Stomach (tissue), 4 donors: ENCODE measurements around the gene CLEC4G.

Experiments
- POLR2A ChIP-seq, 4 donors: fragments of 450-650 bp; IDR thresholded peaks; one replicate each; pipeline ENCODE4 v1.6.1; 2016; ENCODE audit warnings: antibody characterized with exemption in 4 of 4, control low read depth in 2 of 4, mild to moderate bottlenecking in 1 of 4, moderate library complexity in 1 of 4
- POLR2AphosphoS5 ChIP-seq, 3 donors: sonication (generic); formaldehyde crosslinking; IDR thresholded peaks; one replicate each; pipeline ENCODE4 v1.6.1; 2016; ENCODE audit warnings: antibody characterized with exemption in 3 of 3
- TF ChIP-seq, protein P1 (sequence below), 7 experiments: fragments of 450-650 bp in 4 of 7; fragments of 200-600 bp in 3 of 7; sonication (generic) in 3 of 7; IDR thresholded peaks; one replicate each; pipeline ENCODE4 v1.5.1; 2016 to 2019; ENCODE audit warnings: antibody characterized with exemption in 7 of 7, control low read depth in 2 of 7, mild to moderate bottlenecking in 1 of 7

DNA sequence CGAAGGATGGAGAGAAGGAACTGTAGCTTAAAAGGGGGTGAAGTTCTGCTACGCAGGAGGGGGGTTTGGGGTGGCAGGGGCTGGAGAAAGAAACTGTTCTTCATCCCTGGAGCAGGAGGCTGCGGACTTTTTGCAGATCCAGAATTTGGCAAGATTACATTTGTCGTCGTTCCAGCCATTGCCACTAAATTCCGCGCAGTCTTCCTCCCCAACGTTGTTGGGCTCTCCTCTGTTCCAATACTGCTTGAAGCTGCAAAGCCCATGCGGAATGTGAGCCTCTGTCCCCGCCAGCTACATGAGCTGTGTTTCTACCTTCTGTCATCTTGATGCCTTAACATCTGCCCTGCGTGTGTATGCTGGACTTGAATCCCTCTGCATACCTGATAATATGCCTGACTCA, 11.1 kb upstream of the CLEC4G start:
- TF ChIP-seq POLR2AphosphoS5 (IDR thresholded peaks at IDR 0.05) (no peak), POLR2A (IDR thresholded peaks at IDR 0.05) (no peak)
- TF ChIP-seq, protein P1, sequence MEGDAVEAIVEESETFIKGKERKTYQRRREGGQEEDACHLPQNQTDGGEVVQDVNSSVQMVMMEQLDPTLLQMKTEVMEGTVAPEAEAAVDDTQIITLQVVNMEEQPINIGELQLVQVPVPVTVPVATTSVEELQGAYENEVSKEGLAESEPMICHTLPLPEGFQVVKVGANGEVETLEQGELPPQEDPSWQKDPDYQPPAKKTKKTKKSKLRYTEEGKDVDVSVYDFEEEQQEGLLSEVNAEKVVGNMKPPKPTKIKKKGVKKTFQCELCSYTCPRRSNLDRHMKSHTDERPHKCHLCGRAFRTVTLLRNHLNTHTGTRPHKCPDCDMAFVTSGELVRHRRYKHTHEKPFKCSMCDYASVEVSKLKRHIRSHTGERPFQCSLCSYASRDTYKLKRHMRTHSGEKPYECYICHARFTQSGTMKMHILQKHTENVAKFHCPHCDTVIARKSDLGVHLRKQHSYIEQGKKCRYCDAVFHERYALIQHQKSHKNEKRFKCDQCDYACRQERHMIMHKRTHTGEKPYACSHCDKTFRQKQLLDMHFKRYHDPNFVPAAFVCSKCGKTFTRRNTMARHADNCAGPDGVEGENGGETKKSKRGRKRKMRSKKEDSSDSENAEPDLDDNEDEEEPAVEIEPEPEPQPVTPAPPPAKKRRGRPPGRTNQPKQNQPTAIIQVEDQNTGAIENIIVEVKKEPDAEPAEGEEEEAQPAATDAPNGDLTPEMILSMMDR (IDR thresholded peaks at IDR 0.05) = no peak
